HFFc6 (cell line): Measurements from ENCODE around the gene PTGDR. TPM values are rescaled to one million over a fixed set of nuclear protein-coding genes. Genes with fewer than 3 reads are reported as not detected.

Experiments
- DNase-seq: peaks from one replicate; pipeline ENCODE4 v3.0.0-alpha.2; 2018
- H3K27ac Mint-ChIP-seq: 2 replicates; pipeline ENCODE4 v1.8.0; 2020; ENCODE audit warnings: mild to moderate bottlenecking, mixed read lengths
- H3K27me3 Mint-ChIP-seq: 2 replicates; pipeline ENCODE4 v1.8.0; 2021; ENCODE audit warnings: mild to moderate bottlenecking, moderate library complexity, mixed read lengths; ENCODE audit not compliant: insufficient read depth
- H3K36me3 Mint-ChIP-seq: 2 replicates; pipeline ENCODE4 v1.8.0; 2021; ENCODE audit warnings: low read depth, mixed read lengths
- H3K4me1 Mint-ChIP-seq: 2 replicates; pipeline ENCODE4 v1.8.0; 2020; ENCODE audit warnings: low read depth, mixed read lengths
- H3K4me3 Mint-ChIP-seq: 2 replicates; pipeline ENCODE4 v1.8.0; 2020; ENCODE audit warnings: mild to moderate bottlenecking, moderate library complexity, mixed read lengths
- H3K9me3 Mint-ChIP-seq: 2 replicates; pipeline ENCODE4 v1.8.0; 2020; ENCODE audit warnings: mild to moderate bottlenecking, mixed read lengths
- total RNA-seq, 6 experiments: library from RNA; stranded (reverse); fragmentation: NEBNext Ultra II Directional; extraction: Animal tissue kit (Norgen Biotek cat#: 25700); gene quantifications; 2 replicates in 1 of 6; 3 replicates in 5 of 6; pipeline ENCODE4 v1.2.3, GENCODE V29; 2021
- TF ChIP-seq, protein P1 (sequence below): fragments of 200-600 bp; sonication (generic); IDR thresholded peaks from 2 replicates; pipeline ENCODE4 v1.5.0; 2021; ENCODE audit warnings: antibody characterized with exemption, mild to moderate bottlenecking

Gene PTGDR
- total RNA-seq, 6 experiments from 2014 or later: not detected

DNA sequence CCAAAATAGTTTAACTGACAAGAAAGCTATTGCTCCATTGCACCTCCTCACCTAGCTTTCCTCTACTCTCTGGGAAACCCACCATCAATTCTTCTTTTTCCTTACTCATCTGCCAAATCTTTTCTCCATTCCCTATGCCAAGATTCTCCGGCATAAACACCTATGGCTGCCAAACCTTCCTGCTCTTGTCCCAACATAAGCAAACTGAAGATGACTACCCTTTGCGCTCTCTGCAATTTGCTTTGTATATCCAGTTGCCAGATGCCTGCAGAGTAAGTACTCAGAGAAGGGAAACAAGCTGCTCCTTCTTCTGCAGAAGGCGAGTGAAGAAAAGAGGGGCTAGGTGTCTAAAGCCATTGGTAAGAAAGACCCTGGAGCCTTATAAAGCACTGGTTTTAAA lies 58.1 kb downstream of the PTGDR start:
- Mint-ChIP-seq H3K4me1 (peaks cover 34% of the 10 kb centered on the region), H3K27ac (no peak overlapping the region), H3K27me3 (no peaks in the 10 kb centered on the region), H3K9me3 (peaks cover 18% of the 10 kb centered on the region), H3K36me3 (peaks cover 20% of the 10 kb centered on the region), H3K4me3 (no peak overlapping the region)
- TF ChIP-seq, protein P1, sequence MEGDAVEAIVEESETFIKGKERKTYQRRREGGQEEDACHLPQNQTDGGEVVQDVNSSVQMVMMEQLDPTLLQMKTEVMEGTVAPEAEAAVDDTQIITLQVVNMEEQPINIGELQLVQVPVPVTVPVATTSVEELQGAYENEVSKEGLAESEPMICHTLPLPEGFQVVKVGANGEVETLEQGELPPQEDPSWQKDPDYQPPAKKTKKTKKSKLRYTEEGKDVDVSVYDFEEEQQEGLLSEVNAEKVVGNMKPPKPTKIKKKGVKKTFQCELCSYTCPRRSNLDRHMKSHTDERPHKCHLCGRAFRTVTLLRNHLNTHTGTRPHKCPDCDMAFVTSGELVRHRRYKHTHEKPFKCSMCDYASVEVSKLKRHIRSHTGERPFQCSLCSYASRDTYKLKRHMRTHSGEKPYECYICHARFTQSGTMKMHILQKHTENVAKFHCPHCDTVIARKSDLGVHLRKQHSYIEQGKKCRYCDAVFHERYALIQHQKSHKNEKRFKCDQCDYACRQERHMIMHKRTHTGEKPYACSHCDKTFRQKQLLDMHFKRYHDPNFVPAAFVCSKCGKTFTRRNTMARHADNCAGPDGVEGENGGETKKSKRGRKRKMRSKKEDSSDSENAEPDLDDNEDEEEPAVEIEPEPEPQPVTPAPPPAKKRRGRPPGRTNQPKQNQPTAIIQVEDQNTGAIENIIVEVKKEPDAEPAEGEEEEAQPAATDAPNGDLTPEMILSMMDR: no peak
- DNase-seq: no peak

Other genes with a start within 250 kb of the PTGDR start
- gene NID2, start 198.6 kb upstream of the PTGDR start, total RNA-seq: 100 to 1,000 TPM in 5 of 6 experiments, 10 to 100 TPM in 1; 97.3 to 125 (median 113) TPM
- under 1 TPM; 0.28 to 0.73 (median 0.37) TPM for gene PTGER2, start 46.6 kb downstream of the PTGDR start, total RNA-seq